GM10248 (cell line): ENCODE measurements around the gene POLE2.
A peak's percentile ranks its signal among the peaks of the same experiment; 100 is the strongest.

ENCODE experiments used
- CTCF ChIA-PET: fragments of 300-600 bp; sonication (Branson Sonifier 250); formaldehyde crosslinking; extraction: SDS; loops from one replicate; lab custom pipeline; 2021; ENCODE audit warnings: antibody characterized with exemption; lab: Yijun Ruan, JAX
- POLR2A ChIA-PET: fragments of 350-650 bp; sonication (Branson Sonifier 250); formaldehyde crosslinking; extraction: SDS; loops from one replicate; lab custom pipeline; 2020; ENCODE audit warnings: antibody characterized with exemption; lab: Yijun Ruan, JAX
- DNase-seq: peaks from one replicate; pipeline ENCODE4 v3.0.0; 2012; ENCODE audit errors: extremely low spot score
- TF ChIP-seq, protein P1 (sequence below): IDR thresholded peaks from 2 replicates; pipeline ENCODE4 v1.5.1; 2012; ENCODE audit warnings: mild to moderate bottlenecking, low read depth; ENCODE audit errors: extremely low read depth, missing control alignments, control extremely low read depth

The POLE2 gene

DNA sequence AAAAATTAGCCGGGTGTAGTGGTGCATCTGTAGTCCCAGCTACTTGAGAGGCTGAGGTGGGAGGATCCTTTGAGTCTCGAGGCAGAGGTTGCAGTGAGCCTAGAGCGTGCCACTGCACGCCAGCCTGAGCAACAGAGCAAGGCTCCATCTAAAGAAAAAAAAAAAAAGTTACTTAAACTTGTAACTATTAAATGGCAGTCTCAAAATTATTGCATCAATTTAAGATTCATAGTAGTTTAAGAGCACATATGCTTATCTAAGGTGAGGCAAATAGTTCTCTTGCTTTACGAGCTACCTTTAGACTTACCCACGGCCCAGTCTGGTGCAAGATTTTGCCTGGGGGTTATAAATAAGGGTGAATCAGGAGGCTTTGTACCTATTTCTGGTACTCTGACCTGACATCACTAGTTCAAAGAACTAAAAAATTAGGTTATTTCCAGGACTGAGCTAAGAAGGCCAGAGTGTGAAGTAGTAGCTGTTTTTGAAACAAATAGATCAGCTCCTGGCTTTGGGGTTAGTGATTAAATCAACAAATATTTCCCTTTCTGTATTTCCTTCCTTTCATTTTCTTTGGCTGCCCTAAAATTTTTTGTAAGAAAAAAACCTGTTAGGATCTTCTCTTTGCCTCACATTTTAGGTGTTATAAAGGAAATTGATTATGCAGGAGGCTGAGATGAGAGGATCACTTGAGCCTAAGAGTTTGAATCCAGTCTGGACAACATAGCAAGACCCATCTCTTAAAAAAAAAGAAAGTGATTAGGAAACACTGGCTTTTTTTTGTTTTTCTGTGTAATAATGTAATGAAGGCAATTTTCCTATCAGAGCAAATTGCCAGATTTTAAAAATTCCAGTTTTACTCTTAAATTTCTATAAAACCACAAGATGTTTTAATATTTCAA is 63.8 kb downstream of the POLE2 start:
- POLR2A ChIA-PET: interaction anchor here (0.5 to 1.5 kb wide), 5 partner anchors 10 to 38 kb away, joined by 3 to 7 read pairs (median 5); partner anchors contain the start of genes DNAAF2, LRR1 and RPS29
- TF ChIP-seq, protein P1, sequence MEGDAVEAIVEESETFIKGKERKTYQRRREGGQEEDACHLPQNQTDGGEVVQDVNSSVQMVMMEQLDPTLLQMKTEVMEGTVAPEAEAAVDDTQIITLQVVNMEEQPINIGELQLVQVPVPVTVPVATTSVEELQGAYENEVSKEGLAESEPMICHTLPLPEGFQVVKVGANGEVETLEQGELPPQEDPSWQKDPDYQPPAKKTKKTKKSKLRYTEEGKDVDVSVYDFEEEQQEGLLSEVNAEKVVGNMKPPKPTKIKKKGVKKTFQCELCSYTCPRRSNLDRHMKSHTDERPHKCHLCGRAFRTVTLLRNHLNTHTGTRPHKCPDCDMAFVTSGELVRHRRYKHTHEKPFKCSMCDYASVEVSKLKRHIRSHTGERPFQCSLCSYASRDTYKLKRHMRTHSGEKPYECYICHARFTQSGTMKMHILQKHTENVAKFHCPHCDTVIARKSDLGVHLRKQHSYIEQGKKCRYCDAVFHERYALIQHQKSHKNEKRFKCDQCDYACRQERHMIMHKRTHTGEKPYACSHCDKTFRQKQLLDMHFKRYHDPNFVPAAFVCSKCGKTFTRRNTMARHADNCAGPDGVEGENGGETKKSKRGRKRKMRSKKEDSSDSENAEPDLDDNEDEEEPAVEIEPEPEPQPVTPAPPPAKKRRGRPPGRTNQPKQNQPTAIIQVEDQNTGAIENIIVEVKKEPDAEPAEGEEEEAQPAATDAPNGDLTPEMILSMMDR: no peak
- DNase-seq: peak; percentile 27
- CTCF ChIA-PET: interaction anchor here (2.1 to 7.5 kb wide), 2 partner anchors 10 to 38 kb away, joined by 5 to 76 read pairs; partner anchors contain the start of genes DNAAF2 and RPS29

DNA sequence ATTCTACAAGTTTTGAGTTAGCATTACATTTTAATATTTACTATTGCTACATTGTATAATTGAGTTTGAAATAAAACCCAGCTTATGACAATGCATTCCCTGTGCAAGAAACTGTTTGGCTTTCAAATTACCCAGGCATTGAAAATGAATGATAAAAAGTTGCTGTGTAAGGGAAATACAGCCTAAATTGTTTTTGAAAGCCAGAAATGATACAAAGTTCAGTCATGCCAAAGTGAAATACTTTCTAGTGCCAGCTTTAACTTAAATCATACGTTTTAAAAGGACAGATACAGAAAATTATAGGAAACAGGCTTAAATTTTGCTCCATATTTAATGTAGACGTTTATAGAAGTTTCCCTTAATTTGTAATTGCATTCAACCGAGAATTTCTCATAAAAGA is 64.6 kb downstream of the POLE2 start:
- CTCF ChIA-PET: interaction anchor here (2.1 to 7.5 kb wide), 2 partner anchors 11 to 38 kb away, joined by 5 to 76 read pairs; partner anchors contain the start of genes DNAAF2 and RPS29

DNA sequence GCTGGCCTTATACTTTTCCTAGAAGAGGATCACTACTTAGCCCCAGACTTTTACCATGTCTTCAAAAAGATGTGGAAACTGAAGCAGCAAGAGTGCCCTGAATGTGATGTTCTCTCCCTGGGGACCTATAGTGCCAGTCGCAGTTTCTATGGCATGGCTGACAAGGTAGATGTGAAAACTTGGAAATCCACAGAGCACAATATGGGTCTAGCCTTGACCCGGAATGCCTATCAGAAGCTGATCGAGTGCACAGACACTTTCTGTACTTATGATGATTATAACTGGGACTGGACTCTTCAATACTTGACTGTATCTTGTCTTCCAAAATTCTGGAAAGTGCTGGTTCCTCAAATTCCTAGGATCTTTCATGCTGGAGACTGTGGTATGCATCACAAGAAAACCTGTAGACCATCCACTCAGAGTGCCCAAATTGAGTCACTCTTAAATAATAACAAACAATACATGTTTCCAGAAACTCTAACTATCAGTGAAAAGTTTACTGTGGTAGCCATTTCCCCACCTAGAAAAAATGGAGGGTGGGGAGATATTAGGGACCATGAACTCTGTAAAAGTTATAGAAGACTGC is 65.9 kb downstream of the POLE2 start:
- ChIA-PET CTCF (interaction anchor here (1.9 to 7.5 kb wide), 3 partner anchors 12 to 35 kb away, joined by 9 to 76 read pairs (median 13); partner anchors contain the start of genes DNAAF2, LRR1 and RPS29), POLR2A (interaction anchor here (1.1 to 2.5 kb wide), 5 partner anchors 9 to 173 kb away, joined by 3 to 16 read pairs (median 7); partner anchors contain the start of genes DNAAF2 and RPS29)
- TF ChIP-seq, protein P1: no peak
- no peak for DNase-seq

More for the DNA sequence above, 64.6 kb downstream of the POLE2 start:
- no peak for DNase-seq
- POLR2A ChIA-PET: interaction anchor here (0.5 to 1.5 kb wide), 4 partner anchors 11 to 37 kb away, joined by 3 to 7 read pairs (median 5); partner anchors contain the start of genes DNAAF2, LRR1 and RPS29
- TF ChIP-seq, protein P1: no peak

DNA sequence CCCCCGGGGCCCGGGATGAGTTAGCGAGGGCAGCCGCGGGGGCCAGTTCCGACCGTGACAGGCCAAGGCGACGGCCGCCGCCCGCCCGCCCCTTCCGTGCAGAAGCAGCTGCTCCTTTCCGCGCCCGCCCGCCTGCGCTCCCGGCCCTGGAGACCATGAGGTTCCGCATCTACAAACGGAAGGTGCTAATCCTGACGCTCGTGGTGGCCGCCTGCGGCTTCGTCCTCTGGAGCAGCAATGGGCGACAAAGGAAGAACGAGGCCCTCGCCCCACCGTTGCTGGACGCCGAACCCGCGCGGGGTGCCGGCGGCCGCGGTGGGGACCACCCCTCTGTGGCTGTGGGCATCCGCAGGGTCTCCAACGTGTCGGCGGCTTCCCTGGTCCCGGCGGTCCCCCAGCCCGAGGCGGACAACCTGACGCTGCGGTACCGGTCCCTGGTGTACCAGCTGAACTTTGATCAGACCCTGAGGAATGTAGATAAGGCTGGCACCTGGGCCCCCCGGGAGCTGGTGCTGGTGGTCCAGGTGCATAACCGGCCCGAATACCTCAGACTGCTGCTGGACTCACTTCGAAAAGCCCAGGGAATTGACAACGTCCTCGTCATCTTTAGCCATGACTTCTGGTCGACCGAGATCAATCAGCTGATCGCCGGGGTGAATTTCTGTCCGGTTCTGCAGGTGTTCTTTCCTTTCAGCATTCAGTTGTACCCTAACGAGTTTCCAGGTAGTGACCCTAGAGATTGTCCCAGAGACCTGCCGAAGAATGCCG is 66.7 kb downstream of the POLE2 start:
- CTCF ChIA-PET: interaction anchor here (0.6 to 7.5 kb wide), 10 partner anchors 10 to 241 kb away, joined by 3 to 76 read pairs (median 9); partner anchors contain the start of genes DNAAF2, LRR1 and RPS29
- DNase-seq: peak; percentile 47
- POLR2A ChIA-PET: interaction anchor here (0.6 to 2.5 kb wide), 14 partner anchors 10 to 462 kb away, joined by 3 to 16 read pairs (median 4); partner anchors contain the start of genes DNAAF2, LRR1, POLE2 and RPS29
- TF ChIP-seq, protein P1: no peak

DNA sequence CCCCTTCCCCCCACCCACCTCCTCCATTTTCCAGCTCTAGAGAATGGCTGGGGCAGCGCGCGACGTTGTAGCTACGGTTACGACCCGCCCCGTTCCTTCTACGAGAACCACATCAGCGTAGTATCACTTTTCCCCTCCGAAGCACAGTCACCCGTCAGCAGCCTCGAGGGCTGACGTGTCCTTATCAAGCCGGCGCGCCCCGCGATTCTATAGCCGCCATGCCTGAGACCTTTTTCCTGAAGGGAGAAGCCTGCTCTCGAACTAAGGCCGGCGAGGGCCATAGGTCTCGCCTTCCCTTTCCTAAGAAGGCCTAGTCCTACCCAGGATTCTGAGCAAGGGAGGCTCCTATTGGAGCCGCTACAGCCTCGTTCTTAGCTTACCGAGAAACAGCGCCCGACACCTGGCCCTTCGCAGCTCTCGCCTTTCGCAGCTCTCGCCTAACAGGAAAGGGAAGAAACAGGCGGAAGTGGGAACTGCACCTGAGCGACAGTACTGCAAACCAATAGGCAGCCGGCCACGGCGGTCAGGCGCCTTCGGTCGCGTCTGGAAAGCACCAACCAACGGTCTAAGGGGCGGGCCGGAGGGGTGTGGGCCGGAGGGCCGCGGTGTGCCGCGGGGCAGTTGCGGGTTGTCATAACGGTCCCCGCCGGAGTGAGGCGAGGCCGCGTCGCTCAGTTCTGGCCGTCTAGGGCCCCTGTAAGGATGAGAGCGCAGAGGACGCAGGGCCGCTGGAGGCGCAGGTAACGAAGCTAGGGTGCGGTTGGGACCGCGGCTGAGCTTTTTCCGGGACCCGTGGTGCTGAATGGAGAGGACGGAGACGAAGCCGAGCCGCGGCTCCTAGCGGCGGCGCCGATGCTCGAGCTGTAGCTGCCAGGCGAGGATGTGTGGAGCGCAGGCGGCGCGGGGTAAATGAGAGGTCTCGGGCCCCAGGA is 67.6 kb downstream of the POLE2 start, which contains the start of the genes MGAT2 and RPL36AL:
TSS of gene MGAT2 (plus strand) at position 618 of the 932 bp plus-strand sequence. CDS start 470 bp downstream, outside the sequence.
TSS of gene RPL36AL (minus strand) at position 445 of the 932 bp plus-strand sequence. CDS start 1,522 bp downstream, outside the sequence.
- CTCF ChIA-PET: interaction anchor here (0.8 to 7.5 kb wide), 12 partner anchors 9 to 242 kb away, joined by 3 to 76 read pairs (median 8); partner anchors contain the start of genes DNAAF2, LRR1 and RPS29
- DNase-seq: peak; percentile 97
- TF ChIP-seq, protein P1: peak; percentile 17
- POLR2A ChIA-PET: interaction anchor here (0.6 to 2.5 kb wide), 17 partner anchors 10 to 463 kb away, joined by 3 to 16 read pairs (median 4); partner anchors contain the start of genes DNAAF2, LRR1, POLE2 and RPS29
